Chondrocyte (in vitro differentiated cells): ENCODE results near the gene HOXA1. TPM values are rescaled to one million over a fixed set of nuclear protein-coding genes. Genes with fewer than 3 reads are reported as not detected.

Source experiments
- DNase-seq: peaks from one replicate; pipeline ENCODE4 v3.0.0; 2021; ENCODE audit warnings: mixed read lengths, low spot score
- H3K27ac Mint-ChIP-seq: one replicate; pipeline ENCODE4 v1.8.0; 2021; ENCODE audit warnings: mild to moderate bottlenecking, moderate library complexity, mixed read lengths; ENCODE audit not compliant: unreplicated experiment
- H3K27me3 Mint-ChIP-seq: 2 replicates; pipeline ENCODE4 v1.8.0; 2021; ENCODE audit warnings: low read depth, mixed read lengths
- H3K36me3 Mint-ChIP-seq: 2 replicates; pipeline ENCODE4 v1.8.0; 2021; ENCODE audit warnings: low read depth, mixed read lengths
- H3K4me1 Mint-ChIP-seq: 2 replicates; pipeline ENCODE4 v1.8.0; 2021; ENCODE audit warnings: low read depth, mild to moderate bottlenecking, mixed read lengths
- H3K4me3 Mint-ChIP-seq: one replicate; pipeline ENCODE4 v1.8.0; 2021; ENCODE audit warnings: mild to moderate bottlenecking, moderate library complexity, mixed read lengths; ENCODE audit not compliant: unreplicated experiment
- H3K9me3 Mint-ChIP-seq: 2 replicates; pipeline ENCODE4 v1.8.0; 2021; ENCODE audit warnings: low read depth, mixed read lengths
- CTCF ChIP-seq: fragments of 200-600 bp; sonication (generic); IDR thresholded peaks from 2 replicates; pipeline ENCODE4 v1.5.0; 2021; ENCODE audit warnings: antibody characterized with exemption, mild to moderate bottlenecking, moderate library complexity
- total RNA-seq: library from RNA; stranded (reverse); gene quantifications from 3 replicates; pipeline ENCODE4 v1.2.1, GENCODE V29; 2021

Gene HOXA1
- total RNA-seq, 1 donor from 2014 or later: 2.9 TPM

- Mint-ChIP-seq H3K27ac (no peak overlapping the region), H3K4me1 (peaks cover 9% of the 10 kb centered on the region), H3K9me3 (no peaks in the 10 kb centered on the region), H3K4me3 (no peak overlapping the region), H3K36me3 (peaks cover 8% of the 10 kb centered on the region), H3K27me3 (peaks cover 97% of the 10 kb centered on the region)
- DNase-seq: no peak
- TF ChIP-seq CTCF: no peak
Observed at GRCh38 chr7:27123477-27124053, 27.8 kb upstream of the HOXA1 start.

GRCh38 chr7:27123007-27123476 is 27.2 kb upstream of the HOXA1 start:
- Mint-ChIP-seq H3K27ac (peak overlapping the region; percentile 42), H3K9me3 (no peaks in the 10 kb centered on the region), H3K27me3 (peaks cover 97% of the 10 kb centered on the region), H3K4me3 (peak overlapping the region; percentile 61), H3K36me3 (peaks cover 7% of the 10 kb centered on the region), H3K4me1 (peaks cover 9% of the 10 kb centered on the region)
- TF ChIP-seq CTCF: no peak
- no peak for DNase-seq

GRCh38 chr7:27122077-27122910 is 26.5 kb upstream of the HOXA1 start:
- H3K4me1 Mint-ChIP-seq: peaks cover 9% of the 10 kb centered on the region
- H3K9me3 Mint-ChIP-seq: no peaks in the 10 kb centered on the region
- peak overlapping the region; percentile 61 for H3K4me3 Mint-ChIP-seq
- H3K27me3 Mint-ChIP-seq: peaks cover 97% of the 10 kb centered on the region
- DNase-seq: no peak
- peaks cover 7% of the 10 kb centered on the region for H3K36me3 Mint-ChIP-seq
- TF ChIP-seq CTCF: no peak
- H3K27ac Mint-ChIP-seq: peak overlapping the region; percentile 42

GRCh38 chr7:27121684-27122076 is 25.9 kb upstream of the HOXA1 start:
- Mint-ChIP-seq H3K9me3 (no peaks in the 10 kb centered on the region), H3K4me3 (peak overlapping the region; percentile 61), H3K27me3 (peaks cover 97% of the 10 kb centered on the region), H3K4me1 (peaks cover 9% of the 10 kb centered on the region), H3K36me3 (peaks cover 7% of the 10 kb centered on the region), H3K27ac (no peak overlapping the region)
- no peak for DNase-seq
- no peak for TF ChIP-seq CTCF

GRCh38 chr7:27119412-27119911 is 23.7 kb upstream of the HOXA1 start:
- DNase-seq: no peak
- peaks cover 95% of the 10 kb centered on the region for H3K27me3 Mint-ChIP-seq

More at GRCh38 chr7:27119412-27119911, 23.7 kb upstream of the HOXA1 start:
- TF ChIP-seq CTCF: no peak
- peaks cover 7% of the 10 kb centered on the region for H3K4me1 Mint-ChIP-seq
- H3K27ac Mint-ChIP-seq: no peak overlapping the region
- H3K4me3 Mint-ChIP-seq: no peak overlapping the region
- peaks cover 5% of the 10 kb centered on the region for H3K36me3 Mint-ChIP-seq
- no peaks in the 10 kb centered on the region for H3K9me3 Mint-ChIP-seq
